ENCODE results near the gene JPH2. TPM values are rescaled to one million over a fixed set of nuclear protein-coding genes. Genes with fewer than 3 reads are reported as not detected.

JPH2 gene
- total and polyA plus RNA-seq, 9 donors, result 0.48 to 27.4 (median 3.0) TPM

GRCh38 chr20:44066645-44067606 is 120.1 kb downstream of the JPH2 start:
- 81 to 82% (median 82%) methylated on average over 15 of the region's 15 CpGs for WGBS, 3 donors
- Histone ChIP-seq H3K36me3 (no peaks in the 10 kb centered on the region), H3K9me3 (no peaks in the 10 kb centered on the region), H3K4me1 (ENCODE audit: insufficient read depth) (no peaks in the 10 kb centered on the region), H3K27me3 (no peaks in the 10 kb centered on the region), H3K27ac (no peak overlapping the region), H3K4me3 (no peak overlapping the region)
- TF ChIP-seq CTCF (IDR thresholded peaks at IDR 0.05), result no peak
- TF ChIP-seq EP300 (IDR thresholded peaks at IDR 0.05), result no peak
- no peak for TF ChIP-seq POLR2A (IDR thresholded peaks at IDR 0.05)
- DNase-seq, result peak in 1 of 5 donors; percentile 10
- intact Hi-C loops (cut with DNase I), result no loop called here

GRCh38 chr20:44065401-44066340 is 121.3 kb downstream of the JPH2 start:
- H3K4me3 ChIP-seq, result no peak overlapping the region
- intact Hi-C loops (cut with DNase I), result no loop called here
- H3K27ac ChIP-seq, result no peak overlapping the region
- no peak for DNase-seq
- TF ChIP-seq CTCF (IDR thresholded peaks at IDR 0.05) (no peak), POLR2A (IDR thresholded peaks at IDR 0.05) (no peak), EP300 (IDR thresholded peaks at IDR 0.05) (no peak)
- 90 to 92% (median 91%) methylated on average over 20 of the region's 20 CpGs for WGBS, 3 donors
- H3K9me3 ChIP-seq, result no peaks in the 10 kb centered on the region
- H3K27me3 ChIP-seq, result no peaks in the 10 kb centered on the region
- no peaks in the 10 kb centered on the region for H3K4me1 ChIP-seq (ENCODE audit: insufficient read depth)
- no peaks in the 10 kb centered on the region for H3K36me3 ChIP-seq

GRCh38 chr20:44064501-44065400 is 122.2 kb downstream of the JPH2 start:
- no peaks in the 10 kb centered on the region for H3K9me3 ChIP-seq
- no peaks in the 10 kb centered on the region for H3K36me3 ChIP-seq
- H3K4me1 ChIP-seq (ENCODE audit: insufficient read depth), result no peaks in the 10 kb centered on the region
- no peak for DNase-seq
- H3K27me3 ChIP-seq, result no peaks in the 10 kb centered on the region
- TF ChIP-seq EP300 (IDR thresholded peaks at IDR 0.05) (no peak), CTCF (IDR thresholded peaks at IDR 0.05) (no peak), POLR2A (IDR thresholded peaks at IDR 0.05) (no peak)
- intact Hi-C loops (cut with DNase I), result no loop called here
- H3K4me3 ChIP-seq, result no peak overlapping the region
- no peak overlapping the region for H3K27ac ChIP-seq
- 84 to 90% (median 88%) methylated on average over 17 of the region's 17 CpGs for WGBS, 3 donors

Other genes starting within 250 kb of the JPH2 start
- 10 to 100 TPM; 27.7 to 40.1 (median 37.2) TPM for gene OSER1, start 23.6 kb upstream of the JPH2 start, total RNA-seq
- 10 to 100 TPM; 39.6 to 55.3 TPM for gene OSER1, start 23.6 kb upstream of the JPH2 start, polyA plus RNA-seq
- gene GDAP1L1, start 60.1 kb upstream of the JPH2 start, total RNA-seq, result 1 to 10 TPM; 1.3 to 3.3 (median 1.7) TPM
- 1 to 10 TPM in 1 of 2 donors, under 1 TPM in 1; 0.72 to 1.6 TPM for gene GDAP1L1, start 60.1 kb upstream of the JPH2 start, polyA plus RNA-seq
- 1 to 10 TPM; 4.4 to 9.3 (median 8.0) TPM for gene FITM2, start 124.0 kb upstream of the JPH2 start, total RNA-seq
- 10 to 100 TPM in 1 of 2 donors, 1 to 10 TPM in 1; 3.6 to 15.4 TPM for gene FITM2, start 124.0 kb upstream of the JPH2 start, polyA plus RNA-seq
- gene R3HDML, start 149.9 kb upstream of the JPH2 start, total RNA-seq, result not detected
- not detected for gene R3HDML, start 149.9 kb upstream of the JPH2 start, polyA plus RNA-seq
- 1 to 10 TPM in 1 of 7 donors, under 1 TPM in 6; 0.08 to 1.5 (median 0.42) TPM for gene HNF4A, start 168.5 kb upstream of the JPH2 start, total RNA-seq
- under 1 TPM; 0.07 to 0.15 TPM for gene HNF4A, start 168.5 kb upstream of the JPH2 start, polyA plus RNA-seq